HUES48 (cell line): Measurements from ENCODE around the gene QPCT.

Source experiments
- H3K27ac ChIP-seq: one replicate; pipeline ENCODE4 v1.7.0; 2013; ENCODE audit warnings: low read depth, low read length, inconsistent platforms
- H3K27me3 ChIP-seq: 2 replicates; pipeline ENCODE4 v1.6.1; 2013; ENCODE audit warnings: mild to moderate bottlenecking, low read length; ENCODE audit not compliant: control insufficient read depth, insufficient read depth
- H3K36me3 ChIP-seq: 2 replicates; pipeline ENCODE4 v1.6.1; 2013; ENCODE audit warnings: low read length; ENCODE audit not compliant: control insufficient read depth, insufficient read depth
- H3K4me1 ChIP-seq: 2 replicates; pipeline ENCODE4 v1.6.1; 2013; ENCODE audit warnings: mild to moderate bottlenecking, low read length; ENCODE audit not compliant: control insufficient read depth, insufficient read depth
- H3K4me3 ChIP-seq: 2 replicates; pipeline ENCODE4 v1.5.1; 2013; ENCODE audit warnings: mild to moderate bottlenecking, low read depth, low read length
- H3K9ac ChIP-seq: 2 replicates; pipeline ENCODE4 v1.6.1; 2013; ENCODE audit warnings: mild to moderate bottlenecking, low read depth, low read length, moderate library complexity
- H3K9me3 ChIP-seq: 2 replicates; pipeline ENCODE4 v1.6.1; 2013; ENCODE audit warnings: low read length; ENCODE audit not compliant: control insufficient read depth, insufficient read depth

Gene QPCT

GRCh38 chr2:37315364-37315763 is 29.1 kb upstream of the QPCT start:
- Histone ChIP-seq H3K27me3 (no peaks in the 10 kb centered on the region), H3K9me3 (no peaks in the 10 kb centered on the region), H3K36me3 (peaks cover 9% of the 10 kb centered on the region; the same call in 1 of the 2 replicates), H3K4me3 (no peak overlapping the region), H3K9ac (no peak overlapping the region), H3K4me1 (peaks cover 26% of the 10 kb centered on the region), H3K27ac (no peak overlapping the region)

DNA sequence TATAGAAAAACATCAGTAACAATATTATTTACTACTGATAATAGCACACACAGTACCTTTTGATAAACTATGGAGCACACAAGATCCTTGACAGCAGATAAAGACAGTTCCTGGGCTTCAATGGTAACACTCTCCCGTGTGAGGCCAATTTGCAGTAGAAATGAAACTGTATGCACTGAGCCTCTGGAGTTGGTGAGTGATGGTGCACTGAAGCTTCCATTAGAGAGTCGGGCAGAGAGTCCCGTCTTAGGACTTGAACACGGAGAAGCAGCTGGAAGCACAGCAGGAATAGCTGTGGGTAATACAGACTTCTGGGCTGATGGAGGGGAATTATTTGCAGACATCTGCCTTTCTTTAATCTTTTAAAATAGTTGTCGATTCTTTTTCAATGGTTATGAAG is 28.2 kb upstream of the QPCT start:
- Histone ChIP-seq H3K27ac (no peak overlapping the region), H3K4me3 (no peak overlapping the region), H3K9ac (no peak overlapping the region), H3K27me3 (no peaks in the 10 kb centered on the region), H3K9me3 (no peaks in the 10 kb centered on the region), H3K36me3 (peaks cover 13% of the 10 kb centered on the region), H3K4me1 (peaks cover 23% of the 10 kb centered on the region)

DNA sequence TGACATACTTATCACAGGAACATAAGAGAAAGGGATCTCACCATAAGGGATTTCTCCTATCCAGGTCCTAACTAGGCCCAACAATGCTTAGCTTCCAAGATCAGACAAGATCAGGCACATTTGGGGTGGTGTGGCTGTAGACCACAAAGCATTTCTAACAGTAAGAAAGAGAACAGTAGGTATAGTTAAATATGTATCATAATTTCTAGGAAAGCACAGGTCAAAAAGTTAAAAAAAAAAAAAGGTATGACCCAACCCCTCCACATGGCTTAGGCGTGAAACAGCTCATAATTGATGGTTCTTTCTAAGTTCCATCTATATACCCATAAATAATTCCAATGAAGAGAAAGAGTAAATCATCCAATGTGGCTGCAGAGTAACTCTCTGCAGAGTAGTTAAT is 26.7 kb upstream of the QPCT start:
- Histone ChIP-seq H3K4me3 (no peak overlapping the region), H3K4me1 (peaks cover 33% of the 10 kb centered on the region), H3K9ac (no peak overlapping the region), H3K36me3 (peaks cover 26% of the 10 kb centered on the region), H3K9me3 (no peaks in the 10 kb centered on the region), H3K27me3 (no peaks in the 10 kb centered on the region), H3K27ac (no peak overlapping the region)

GRCh38 chr2:37318401-37318800 is 26.0 kb upstream of the QPCT start:
- no peak overlapping the region for H3K4me3 ChIP-seq
- H3K36me3 ChIP-seq, result peaks cover 26% of the 10 kb centered on the region
- no peaks in the 10 kb centered on the region for H3K9me3 ChIP-seq
- H3K9ac ChIP-seq, result no peak overlapping the region
- H3K27ac ChIP-seq, result no peak overlapping the region
- H3K27me3 ChIP-seq, result no peaks in the 10 kb centered on the region
- H3K4me1 ChIP-seq, result peaks cover 37% of the 10 kb centered on the region

- peaks cover 2% of the 10 kb centered on the region for H3K27me3 ChIP-seq
- H3K4me3 ChIP-seq, result no peak overlapping the region
- H3K9ac ChIP-seq, result no peak overlapping the region
- H3K27ac ChIP-seq, result no peak overlapping the region
- H3K9me3 ChIP-seq, result no peaks in the 10 kb centered on the region
- H3K36me3 ChIP-seq, result peaks cover 26% of the 10 kb centered on the region
- H3K4me1 ChIP-seq, result peaks cover 38% of the 10 kb centered on the region
Observed at GRCh38 chr2:37319754-37320609, 24.4 kb upstream of the QPCT start.

GRCh38 chr2:37321029-37321682 is 23.3 kb upstream of the QPCT start:
- H3K36me3 ChIP-seq, result peaks cover 24% of the 10 kb centered on the region
- H3K27me3 ChIP-seq, result peaks cover 14% of the 10 kb centered on the region
- no peak overlapping the region for H3K27ac ChIP-seq
- peaks cover 42% of the 10 kb centered on the region for H3K4me1 ChIP-seq
- no peaks in the 10 kb centered on the region for H3K9me3 ChIP-seq
- no peak overlapping the region for H3K4me3 ChIP-seq
- H3K9ac ChIP-seq, result no peak overlapping the region

GRCh38 chr2:37322368-37322767 is 22.1 kb upstream of the QPCT start:
- H3K4me3 ChIP-seq, result no peak overlapping the region; the same call in 1 of the 2 replicates
- peaks cover 34% of the 10 kb centered on the region for H3K4me1 ChIP-seq
- no peak overlapping the region for H3K27ac ChIP-seq
- H3K9me3 ChIP-seq, result no peaks in the 10 kb centered on the region
- H3K27me3 ChIP-seq, result peaks cover 20% of the 10 kb centered on the region
- no peak overlapping the region for H3K9ac ChIP-seq
- H3K36me3 ChIP-seq, result peaks cover 21% of the 10 kb centered on the region

DNA sequence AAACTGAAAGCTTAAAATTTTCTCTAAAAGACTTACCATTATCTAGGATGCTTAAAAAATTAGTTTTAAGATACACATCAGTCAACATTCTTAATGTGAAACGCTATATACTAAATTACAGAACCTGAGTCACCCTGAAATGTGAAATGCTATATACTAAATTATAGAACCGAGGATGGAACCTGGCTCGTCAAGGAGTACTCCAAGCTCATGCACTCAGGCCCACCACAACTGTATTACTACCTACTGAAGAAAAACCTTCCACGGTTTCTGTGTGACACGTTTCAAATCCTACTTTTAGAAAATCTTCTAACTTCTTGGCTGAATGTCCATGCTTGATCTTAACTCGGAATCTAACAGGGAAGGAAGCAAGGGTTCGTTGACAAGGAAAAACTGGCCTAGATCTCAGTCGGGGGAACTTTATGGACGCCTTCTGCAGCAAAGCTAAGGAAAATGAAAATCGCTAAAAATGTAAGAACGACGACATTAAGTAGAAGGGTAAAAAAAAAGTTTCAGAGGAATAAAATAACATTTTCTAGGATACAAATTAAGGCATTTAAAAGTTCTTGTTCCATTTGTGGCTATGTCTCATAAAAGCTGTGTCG is 21.2 kb upstream of the QPCT start:
- H3K36me3 ChIP-seq, result peaks cover 19% of the 10 kb centered on the region
- peaks cover 20% of the 10 kb centered on the region for H3K27me3 ChIP-seq
- H3K9ac ChIP-seq, result peak overlapping the region; percentile 86
- peaks cover 28% of the 10 kb centered on the region for H3K4me1 ChIP-seq
- H3K4me3 ChIP-seq, result peak overlapping the region; percentile 90
- no peak overlapping the region for H3K27ac ChIP-seq
- H3K9me3 ChIP-seq, result no peaks in the 10 kb centered on the region

DNA sequence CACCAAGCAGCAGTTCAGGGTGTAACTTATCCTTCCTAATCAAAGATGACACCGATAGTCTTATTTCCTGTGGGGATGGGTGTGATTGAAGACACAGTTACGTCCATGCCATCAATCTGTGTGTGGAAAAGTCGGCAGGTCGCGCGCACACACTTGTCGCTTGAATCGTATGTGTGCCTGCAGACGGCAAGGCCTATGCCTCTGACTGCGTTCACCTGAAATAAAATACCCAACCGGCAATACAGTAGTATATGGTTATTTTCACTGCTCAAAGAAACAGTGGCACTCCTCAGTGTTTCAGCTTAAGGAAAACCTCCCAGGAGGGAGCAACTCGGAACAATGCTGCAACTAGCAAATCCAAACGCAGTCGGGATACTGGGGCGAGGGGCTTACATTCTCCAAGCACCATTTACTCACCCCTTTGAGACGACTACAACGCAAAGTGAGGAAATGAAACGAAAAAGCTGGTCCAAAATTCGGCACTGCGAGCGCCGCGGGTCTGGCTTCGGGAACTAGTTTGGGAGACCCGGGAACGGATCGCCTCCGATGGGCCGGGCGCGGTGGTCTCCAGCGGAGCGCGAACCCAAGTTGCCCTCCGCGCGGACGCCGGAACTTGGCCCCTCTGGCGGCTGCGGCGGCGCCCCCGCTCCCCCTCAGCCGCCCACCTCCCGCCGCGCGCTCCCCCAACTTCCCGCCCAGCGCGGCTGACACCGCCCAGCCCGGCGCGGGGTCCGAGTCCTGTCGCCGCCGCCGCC is 20.5 kb upstream of the QPCT start:
- Histone ChIP-seq H3K27me3 (peaks cover 20% of the 10 kb centered on the region), H3K27ac (peak overlapping the region; percentile 93), H3K9me3 (no peaks in the 10 kb centered on the region), H3K4me1 (peaks cover 21% of the 10 kb centered on the region; the same call in 1 of the 2 replicates), H3K36me3 (peaks cover 17% of the 10 kb centered on the region), H3K4me3 (peak overlapping the region; percentile 90), H3K9ac (peak overlapping the region; percentile 86)

- H3K9ac ChIP-seq, result peak overlapping the region; percentile 76; the same call in 1 of the 2 replicates
- peak overlapping the region; percentile 90; the same call in 1 of the 2 replicates for H3K4me3 ChIP-seq
- H3K27ac ChIP-seq, result peak overlapping the region; percentile 93
Observed at GRCh38 chr2:37324536-37324785, 20.0 kb upstream of the QPCT start.

More at GRCh38 chr2:37324536-37324785, 20.0 kb upstream of the QPCT start:
- peaks cover 20% of the 10 kb centered on the region for H3K27me3 ChIP-seq
- H3K9me3 ChIP-seq, result no peaks in the 10 kb centered on the region
- H3K36me3 ChIP-seq, result peaks cover 17% of the 10 kb centered on the region
- H3K4me1 ChIP-seq, result peaks cover 20% of the 10 kb centered on the region; the same call in 1 of the 2 replicates
